ENCODE measurements around the gene USP47.

DNA sequence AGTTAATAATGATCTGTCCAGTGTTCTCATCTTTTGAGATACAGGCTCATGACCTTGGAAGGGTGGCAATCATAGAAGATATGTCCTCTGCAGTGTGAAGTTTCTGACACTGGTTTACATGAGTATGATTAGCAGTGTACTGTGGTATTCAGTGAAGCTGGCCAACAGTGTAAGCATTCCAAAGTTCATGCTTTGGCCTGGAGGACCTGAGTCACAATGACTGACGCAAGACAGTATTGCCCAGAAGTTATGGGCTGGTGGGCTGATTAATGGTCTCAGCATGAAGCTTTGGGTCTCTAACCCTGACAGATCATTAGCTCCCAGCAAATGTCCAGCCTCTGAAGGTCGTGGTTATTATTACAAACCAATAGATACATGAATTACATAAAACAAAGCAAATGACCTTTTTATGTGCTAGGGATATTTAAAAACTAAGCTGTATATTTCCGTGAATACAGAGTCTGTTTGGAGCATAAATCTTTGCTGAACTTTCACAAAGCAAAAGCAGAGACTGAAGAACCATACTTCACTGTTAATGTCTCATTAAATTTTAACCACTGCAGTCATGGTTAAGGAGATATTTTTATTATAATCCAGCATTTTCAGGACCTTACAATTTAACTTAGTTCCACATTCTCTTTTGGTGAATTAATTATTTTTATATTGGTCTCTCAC, 28.3 kb upstream of the USP47 start:
- TF ChIP-seq, protein P1, sequence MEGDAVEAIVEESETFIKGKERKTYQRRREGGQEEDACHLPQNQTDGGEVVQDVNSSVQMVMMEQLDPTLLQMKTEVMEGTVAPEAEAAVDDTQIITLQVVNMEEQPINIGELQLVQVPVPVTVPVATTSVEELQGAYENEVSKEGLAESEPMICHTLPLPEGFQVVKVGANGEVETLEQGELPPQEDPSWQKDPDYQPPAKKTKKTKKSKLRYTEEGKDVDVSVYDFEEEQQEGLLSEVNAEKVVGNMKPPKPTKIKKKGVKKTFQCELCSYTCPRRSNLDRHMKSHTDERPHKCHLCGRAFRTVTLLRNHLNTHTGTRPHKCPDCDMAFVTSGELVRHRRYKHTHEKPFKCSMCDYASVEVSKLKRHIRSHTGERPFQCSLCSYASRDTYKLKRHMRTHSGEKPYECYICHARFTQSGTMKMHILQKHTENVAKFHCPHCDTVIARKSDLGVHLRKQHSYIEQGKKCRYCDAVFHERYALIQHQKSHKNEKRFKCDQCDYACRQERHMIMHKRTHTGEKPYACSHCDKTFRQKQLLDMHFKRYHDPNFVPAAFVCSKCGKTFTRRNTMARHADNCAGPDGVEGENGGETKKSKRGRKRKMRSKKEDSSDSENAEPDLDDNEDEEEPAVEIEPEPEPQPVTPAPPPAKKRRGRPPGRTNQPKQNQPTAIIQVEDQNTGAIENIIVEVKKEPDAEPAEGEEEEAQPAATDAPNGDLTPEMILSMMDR (conservative IDR thresholded peaks at IDR 0.05; ENCODE audit: low read depth in 2 of 2) = no peak
- no peak for TF ChIP-seq JUNB (IDR thresholded peaks at IDR 0.05; ENCODE audit: unreplicated experiment)
- TF ChIP-seq, protein P2, sequence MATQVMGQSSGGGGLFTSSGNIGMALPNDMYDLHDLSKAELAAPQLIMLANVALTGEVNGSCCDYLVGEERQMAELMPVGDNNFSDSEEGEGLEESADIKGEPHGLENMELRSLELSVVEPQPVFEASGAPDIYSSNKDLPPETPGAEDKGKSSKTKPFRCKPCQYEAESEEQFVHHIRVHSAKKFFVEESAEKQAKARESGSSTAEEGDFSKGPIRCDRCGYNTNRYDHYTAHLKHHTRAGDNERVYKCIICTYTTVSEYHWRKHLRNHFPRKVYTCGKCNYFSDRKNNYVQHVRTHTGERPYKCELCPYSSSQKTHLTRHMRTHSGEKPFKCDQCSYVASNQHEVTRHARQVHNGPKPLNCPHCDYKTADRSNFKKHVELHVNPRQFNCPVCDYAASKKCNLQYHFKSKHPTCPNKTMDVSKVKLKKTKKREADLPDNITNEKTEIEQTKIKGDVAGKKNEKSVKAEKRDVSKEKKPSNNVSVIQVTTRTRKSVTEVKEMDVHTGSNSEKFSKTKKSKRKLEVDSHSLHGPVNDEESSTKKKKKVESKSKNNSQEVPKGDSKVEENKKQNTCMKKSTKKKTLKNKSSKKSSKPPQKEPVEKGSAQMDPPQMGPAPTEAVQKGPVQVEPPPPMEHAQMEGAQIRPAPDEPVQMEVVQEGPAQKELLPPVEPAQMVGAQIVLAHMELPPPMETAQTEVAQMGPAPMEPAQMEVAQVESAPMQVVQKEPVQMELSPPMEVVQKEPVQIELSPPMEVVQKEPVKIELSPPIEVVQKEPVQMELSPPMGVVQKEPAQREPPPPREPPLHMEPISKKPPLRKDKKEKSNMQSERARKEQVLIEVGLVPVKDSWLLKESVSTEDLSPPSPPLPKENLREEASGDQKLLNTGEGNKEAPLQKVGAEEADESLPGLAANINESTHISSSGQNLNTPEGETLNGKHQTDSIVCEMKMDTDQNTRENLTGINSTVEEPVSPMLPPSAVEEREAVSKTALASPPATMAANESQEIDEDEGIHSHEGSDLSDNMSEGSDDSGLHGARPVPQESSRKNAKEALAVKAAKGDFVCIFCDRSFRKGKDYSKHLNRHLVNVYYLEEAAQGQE (IDR thresholded peaks at IDR 0.05; ENCODE audit: unreplicated experiment) = no peak
- no peak for TF ChIP-seq EZH2phosphoT487 (IDR thresholded peaks at IDR 0.05; ENCODE audit: unreplicated experiment)
- TF ChIP-seq EZH2 (IDR thresholded peaks at IDR 0.05; ENCODE audit: low read depth, unreplicated experiment) = no peak
- no peak for TF ChIP-seq STAT1 (IDR thresholded peaks at IDR 0.05; ENCODE audit: unreplicated experiment)
- TF ChIP-seq POLR2AphosphoS5 (IDR thresholded peaks at IDR 0.05; ENCODE audit: low read depth) = no peak
- TF ChIP-seq, protein P3, sequence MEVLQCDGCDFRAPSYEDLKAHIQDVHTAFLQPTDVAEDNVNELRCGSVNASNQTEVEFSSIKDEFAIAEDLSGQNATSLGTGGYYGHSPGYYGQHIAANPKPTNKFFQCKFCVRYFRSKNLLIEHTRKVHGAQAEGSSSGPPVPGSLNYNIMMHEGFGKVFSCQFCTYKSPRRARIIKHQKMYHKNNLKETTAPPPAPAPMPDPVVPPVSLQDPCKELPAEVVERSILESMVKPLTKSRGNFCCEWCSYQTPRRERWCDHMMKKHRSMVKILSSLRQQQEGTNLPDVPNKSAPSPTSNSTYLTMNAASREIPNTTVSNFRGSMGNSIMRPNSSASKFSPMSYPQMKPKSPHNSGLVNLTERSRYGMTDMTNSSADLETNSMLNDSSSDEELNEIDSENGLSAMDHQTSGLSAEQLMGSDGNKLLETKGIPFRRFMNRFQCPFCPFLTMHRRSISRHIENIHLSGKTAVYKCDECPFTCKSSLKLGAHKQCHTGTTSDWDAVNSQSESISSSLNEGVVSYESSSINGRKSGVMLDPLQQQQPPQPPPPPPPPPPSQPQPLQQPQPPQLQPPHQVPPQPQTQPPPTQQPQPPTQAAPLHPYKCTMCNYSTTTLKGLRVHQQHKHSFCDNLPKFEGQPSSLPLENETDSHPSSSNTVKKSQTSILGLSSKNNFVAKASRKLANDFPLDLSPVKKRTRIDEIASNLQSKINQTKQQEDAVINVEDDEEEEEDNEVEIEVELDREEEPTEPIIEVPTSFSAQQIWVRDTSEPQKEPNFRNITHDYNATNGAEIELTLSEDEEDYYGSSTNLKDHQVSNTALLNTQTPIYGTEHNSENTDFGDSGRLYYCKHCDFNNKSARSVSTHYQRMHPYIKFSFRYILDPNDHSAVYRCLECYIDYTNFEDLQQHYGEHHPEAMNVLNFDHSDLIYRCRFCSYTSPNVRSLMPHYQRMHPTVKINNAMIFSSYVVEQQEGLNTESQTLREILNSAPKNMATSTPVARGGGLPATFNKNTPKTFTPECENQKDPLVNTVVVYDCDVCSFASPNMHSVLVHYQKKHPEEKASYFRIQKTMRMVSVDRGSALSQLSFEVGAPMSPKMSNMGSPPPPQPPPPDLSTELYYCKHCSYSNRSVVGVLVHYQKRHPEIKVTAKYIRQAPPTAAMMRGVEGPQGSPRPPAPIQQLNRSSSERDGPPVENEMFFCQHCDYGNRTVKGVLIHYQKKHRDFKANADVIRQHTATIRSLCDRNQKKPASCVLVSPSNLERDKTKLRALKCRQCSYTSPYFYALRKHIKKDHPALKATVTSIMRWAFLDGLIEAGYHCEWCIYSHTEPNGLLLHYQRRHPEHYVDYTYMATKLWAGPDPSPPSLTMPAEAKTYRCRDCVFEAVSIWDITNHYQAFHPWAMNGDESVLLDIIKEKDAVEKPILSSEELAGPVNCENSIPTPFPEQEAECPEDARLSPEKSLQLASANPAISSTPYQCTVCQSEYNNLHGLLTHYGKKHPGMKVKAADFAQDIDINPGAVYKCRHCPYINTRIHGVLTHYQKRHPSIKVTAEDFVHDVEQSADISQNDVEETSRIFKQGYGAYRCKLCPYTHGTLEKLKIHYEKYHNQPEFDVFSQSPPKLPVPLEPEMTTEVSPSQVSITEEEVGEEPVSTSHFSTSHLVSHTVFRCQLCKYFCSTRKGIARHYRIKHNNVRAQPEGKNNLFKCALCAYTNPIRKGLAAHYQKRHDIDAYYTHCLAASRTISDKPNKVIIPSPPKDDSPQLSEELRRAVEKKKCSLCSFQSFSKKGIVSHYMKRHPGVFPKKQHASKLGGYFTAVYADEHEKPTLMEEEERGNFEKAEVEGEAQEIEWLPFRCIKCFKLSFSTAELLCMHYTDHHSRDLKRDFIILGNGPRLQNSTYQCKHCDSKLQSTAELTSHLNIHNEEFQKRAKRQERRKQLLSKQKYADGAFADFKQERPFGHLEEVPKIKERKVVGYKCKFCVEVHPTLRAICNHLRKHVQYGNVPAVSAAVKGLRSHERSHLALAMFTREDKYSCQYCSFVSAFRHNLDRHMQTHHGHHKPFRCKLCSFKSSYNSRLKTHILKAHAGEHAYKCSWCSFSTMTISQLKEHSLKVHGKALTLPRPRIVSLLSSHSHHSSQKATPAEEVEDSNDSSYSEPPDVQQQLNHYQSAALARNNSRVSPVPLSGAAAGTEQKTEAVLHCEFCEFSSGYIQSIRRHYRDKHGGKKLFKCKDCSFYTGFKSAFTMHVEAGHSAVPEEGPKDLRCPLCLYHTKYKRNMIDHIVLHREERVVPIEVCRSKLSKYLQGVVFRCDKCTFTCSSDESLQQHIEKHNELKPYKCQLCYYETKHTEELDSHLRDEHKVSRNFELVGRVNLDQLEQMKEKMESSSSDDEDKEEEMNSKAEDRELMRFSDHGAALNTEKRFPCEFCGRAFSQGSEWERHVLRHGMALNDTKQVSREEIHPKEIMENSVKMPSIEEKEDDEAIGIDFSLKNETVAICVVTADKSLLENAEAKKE (CRISPR knock-in tag; IDR thresholded peaks at IDR 0.05) = no peak
